ENCODE data around the gene ADSS2. TPM values are rescaled to one million over a fixed set of nuclear protein-coding genes. Genes with fewer than 3 reads are reported as not detected.

Gene ADSS2
- total RNA-seq, 2 donors from 2014 or later, result 56.2 to 63.2 TPM

DNA sequence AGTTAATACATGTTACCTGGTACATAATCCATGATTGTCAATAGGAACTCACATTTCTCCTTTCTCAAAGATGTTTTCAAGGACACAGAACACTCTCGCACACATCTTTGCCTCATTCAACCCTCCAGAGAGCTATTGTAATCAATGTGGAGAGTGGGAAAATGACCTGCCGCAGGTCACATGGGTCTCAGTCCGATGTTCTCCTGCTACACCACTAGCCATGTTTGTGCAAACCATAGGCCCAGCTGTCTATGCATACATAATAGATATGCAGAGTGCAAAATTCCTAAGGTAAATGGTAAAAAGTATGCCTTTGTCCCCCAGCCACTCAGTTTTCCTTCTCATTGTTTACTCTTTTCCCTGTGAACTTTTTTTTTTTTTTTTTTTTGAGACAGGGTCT is 89.2 kb downstream of the ADSS2 start:
- peaks cover 0 to 9% of the 10 kb centered on the region in 2 donors for H3K36me3 Mint-ChIP-seq
- no peak for ATAC-seq
- H3K27ac Mint-ChIP-seq, result no peak overlapping the region
- peaks cover 6 to 13% of the 10 kb centered on the region in 2 donors for H3K9me3 Mint-ChIP-seq
- DNase-seq (ENCODE audit: low spot score in 2 of 2), result no peak

DNA sequence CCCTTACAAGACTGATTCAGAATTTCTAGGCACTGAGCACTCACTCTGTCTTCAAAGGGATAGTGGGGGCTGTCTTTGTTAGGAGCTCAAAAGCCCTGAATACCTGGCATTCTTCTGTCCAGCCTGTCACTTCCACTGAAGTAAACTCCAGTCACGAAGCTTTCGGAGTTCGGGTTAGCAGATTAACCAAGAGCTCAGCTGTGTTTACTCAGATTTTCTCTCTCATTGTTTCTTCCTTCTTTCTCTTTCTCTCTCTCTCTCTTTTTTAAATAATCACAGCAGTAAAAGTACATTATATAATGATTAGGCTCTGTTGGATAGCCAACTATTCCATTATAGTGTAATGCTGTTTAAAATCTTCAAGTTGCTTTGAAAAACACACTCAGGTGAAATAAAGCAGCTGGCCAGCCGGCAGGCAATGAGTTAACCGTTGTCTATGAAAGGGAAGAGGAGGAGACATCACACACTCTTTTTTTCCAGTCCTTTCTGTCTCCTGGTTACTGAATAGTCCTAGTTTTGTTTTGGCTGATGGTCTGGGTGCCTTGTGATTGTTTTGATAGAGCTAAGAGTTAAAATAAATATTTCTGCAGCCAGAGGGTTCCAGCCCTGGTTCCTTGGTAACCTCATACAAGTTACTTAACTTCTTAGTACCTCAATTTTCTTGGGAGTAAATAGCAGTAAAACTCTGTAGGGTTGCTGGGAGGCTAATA is 89.8 kb downstream of the ADSS2 start:
- ATAC-seq (no peak), DNase-seq (ENCODE audit: low spot score in 2 of 2) (no peak)
- H3K27ac Mint-ChIP-seq, result no peak overlapping the region
- peaks cover 6 to 13% of the 10 kb centered on the region in 2 donors for H3K9me3 Mint-ChIP-seq
- peaks cover 0 to 9% of the 10 kb centered on the region in 2 donors for H3K36me3 Mint-ChIP-seq

Other genes starting within 250 kb of the ADSS2 start
- under 1 TPM; 0.50 to 0.62 TPM for gene CATSPERE, start 9.4 kb upstream of the ADSS2 start, total RNA-seq
- 10 to 100 TPM; 28.1 to 47.5 TPM for gene DESI2, start 201.2 kb upstream of the ADSS2 start, total RNA-seq